Activated CD4-positive, alpha-beta T cell treated with anti-CD3 and anti-CD28 coated beads, Interleukin-2, amount 10 ng/mL, durations not matched to agents 7 days and 5 days (primary cell): Measurements from ENCODE around the gene ATG4C. TPM values are rescaled to one million over a fixed set of nuclear protein-coding genes. Genes with fewer than 3 reads are reported as not detected.
"Not testable (repeated sequence)": the region's sequence is repeated elsewhere in the genome, so short reads cannot be mapped to it uniquely, and the experiment has no call there.

Experiments
- CTCF ChIA-PET: fragments of 350-600 bp; sonication (Branson Sonifier 250); formaldehyde crosslinking; loops from one replicate; lab custom pipeline; 2021; ENCODE audit warnings: antibody characterized with exemption; lab: Charles Lee
- POLR2A ChIA-PET: fragments of 350-600 bp; sonication (Branson Sonifier 250); formaldehyde crosslinking; loops from one replicate; lab custom pipeline; 2021; ENCODE audit warnings: antibody characterized with exemption; lab: Charles Lee
- DNase-seq: peaks from one replicate; pipeline ENCODE4 v3.0.0-alpha.2; 2020
- H3K27ac Mint-ChIP-seq: one replicate; pipeline ENCODE4 v1.8.0; 2021; ENCODE audit warnings: mild to moderate bottlenecking, moderate library complexity, mixed read lengths
- H3K27me3 Mint-ChIP-seq: one replicate; pipeline ENCODE4 v1.8.0; 2021; ENCODE audit warnings: mixed read lengths
- H3K36me3 Mint-ChIP-seq: one replicate; pipeline ENCODE4 v1.8.0; 2021; ENCODE audit warnings: low read depth, mixed read lengths
- H3K4me1 Mint-ChIP-seq: one replicate; pipeline ENCODE4 v1.8.0; 2021; ENCODE audit warnings: mixed read lengths
- H3K4me3 Mint-ChIP-seq: one replicate; pipeline ENCODE4 v1.8.0; 2021; ENCODE audit warnings: mild to moderate bottlenecking, moderate library complexity, mixed read lengths
- H3K9me3 Mint-ChIP-seq: one replicate; pipeline ENCODE4 v1.8.0; 2021; ENCODE audit warnings: mixed read lengths
- total RNA-seq, 2 experiments: library from RNA; stranded (reverse); gene quantifications; one replicate each; pipeline ENCODE4 v1.2.3, GENCODE V29; 2021

Gene ATG4C
- 10 to 100 TPM; 12.1 to 16.4 TPM for total RNA-seq

GRCh38 chr1:62783736-62784508 lies at the start of gene ATG4C:
Gene ATG4C (plus strand): TSS chr1:62784132. CDS start chr1:62803787, 19,655 bp downstream.
- POLR2A ChIA-PET: no interaction called here
- Mint-ChIP-seq H3K4me1 (peaks cover 11% of the 10 kb centered on the region), H3K27me3 (peaks cover 17% of the 10 kb centered on the region), H3K27ac (no peak within 1 kb of the TSS), H3K36me3 (no peaks in the 10 kb centered on the region), H3K9me3 (no peaks in the 10 kb centered on the region), H3K4me3 (no peak within 1 kb of the TSS)
- CTCF ChIA-PET: interaction anchor here (0.6 to 0.8 kb wide), 2 partner anchors 14 to 62 kb away, joined by 3 read pairs; no protein-coding TSS in a partner anchor
- peak; percentile 95 for DNase-seq

GRCh38 chr1:62735491-62736171 lies 48.3 kb upstream of the ATG4C start:
- Mint-ChIP-seq H3K27me3 (peaks cover 2% of the 10 kb centered on the region), H3K4me3 (no peak overlapping the region), H3K27ac (no peak overlapping the region), H3K4me1 (peaks cover under 1% of the 10 kb centered on the region), H3K36me3 (no peaks in the 10 kb centered on the region), H3K9me3 (no peaks in the 10 kb centered on the region)
- POLR2A ChIA-PET: no interaction called here
- CTCF ChIA-PET: interaction anchor here (0.6 to 1.4 kb wide), 2 partner anchors 46 to 346 kb away, joined by 3 to 4 read pairs; no protein-coding TSS in a partner anchor
- no peak for DNase-seq

- POLR2A ChIA-PET, H3K9me3 Mint-ChIP-seq, H3K36me3 Mint-ChIP-seq, H3K4me3 Mint-ChIP-seq, DNase-seq, H3K4me1 Mint-ChIP-seq, H3K27ac Mint-ChIP-seq, CTCF ChIA-PET: not testable (repeated sequence)
- peaks cover 18% of the 10 kb centered on the region for H3K27me3 Mint-ChIP-seq
Observed at GRCh38 chr1:62740701-62741100, 43.2 kb upstream of the ATG4C start.

GRCh38 chr1:62744611-62745577 lies 39.0 kb upstream of the ATG4C start:
- POLR2A ChIA-PET: no interaction called here

GRCh38 chr1:62746086-62746808 lies 37.7 kb upstream of the ATG4C start:
- CTCF ChIA-PET: interaction anchor here (0.8 to 1.2 kb wide), 3 partner anchors 30 to 124 kb away, joined by 3 read pairs; no protein-coding TSS in a partner anchor
- H3K27ac Mint-ChIP-seq: no peak overlapping the region
- POLR2A ChIA-PET: no interaction called here
- peaks cover 25% of the 10 kb centered on the region for H3K27me3 Mint-ChIP-seq
- H3K4me3 Mint-ChIP-seq: no peak overlapping the region
- H3K36me3 Mint-ChIP-seq: no peaks in the 10 kb centered on the region
- H3K4me1 Mint-ChIP-seq: no peaks in the 10 kb centered on the region
- no peaks in the 10 kb centered on the region for H3K9me3 Mint-ChIP-seq
- DNase-seq: no peak

More at GRCh38 chr1:62744611-62745577, 39.0 kb upstream of the ATG4C start:
- Mint-ChIP-seq H3K36me3 (no peaks in the 10 kb centered on the region), H3K4me3 (no peak overlapping the region), H3K27ac (no peak overlapping the region), H3K4me1 (peaks cover 3% of the 10 kb centered on the region), H3K9me3 (no peaks in the 10 kb centered on the region), H3K27me3 (peaks cover 20% of the 10 kb centered on the region)
- DNase-seq: no peak
- CTCF ChIA-PET: interaction anchor here (0.5 kb wide), 1 partner anchor 354 kb away, joined by 5 read pairs; no protein-coding TSS in a partner anchor

- CTCF ChIA-PET: interaction anchor here (0.6 to 1.2 kb wide), 4 partner anchors 30 to 613 kb away, joined by 3 read pairs; no protein-coding TSS in a partner anchor
- Mint-ChIP-seq H3K36me3 (no peaks in the 10 kb centered on the region), H3K4me3 (no peak overlapping the region), H3K4me1 (no peaks in the 10 kb centered on the region), H3K27me3 (peaks cover 22% of the 10 kb centered on the region), H3K9me3 (no peaks in the 10 kb centered on the region), H3K27ac (no peak overlapping the region)
- DNase-seq: no peak
- POLR2A ChIA-PET: no interaction called here
Observed at GRCh38 chr1:62746809-62747138, 37.2 kb upstream of the ATG4C start.

- Mint-ChIP-seq H3K4me3 (no peak overlapping the region), H3K9me3 (no peaks in the 10 kb centered on the region), H3K4me1 (no peaks in the 10 kb centered on the region), H3K27ac (no peak overlapping the region), H3K27me3 (peaks cover 6% of the 10 kb centered on the region), H3K36me3 (no peaks in the 10 kb centered on the region)
- ChIA-PET POLR2A (no interaction called here), CTCF (no interaction called here)
- no peak for DNase-seq
Observed at GRCh38 chr1:62753031-62753965, 30.6 kb upstream of the ATG4C start.

- H3K4me1 Mint-ChIP-seq, H3K9me3 Mint-ChIP-seq, CTCF ChIA-PET, H3K4me3 Mint-ChIP-seq, H3K36me3 Mint-ChIP-seq, DNase-seq, POLR2A ChIA-PET, H3K27me3 Mint-ChIP-seq, H3K27ac Mint-ChIP-seq: not testable (repeated sequence)
Observed at GRCh38 chr1:62754938-62755337, 29.0 kb upstream of the ATG4C start.

GRCh38 chr1:62756255-62756884 lies 27.6 kb upstream of the ATG4C start:
- H3K4me3 Mint-ChIP-seq, H3K9me3 Mint-ChIP-seq, POLR2A ChIA-PET, H3K4me1 Mint-ChIP-seq, DNase-seq, CTCF ChIA-PET, H3K27me3 Mint-ChIP-seq, H3K27ac Mint-ChIP-seq, H3K36me3 Mint-ChIP-seq: not testable (repeated sequence)

- DNase-seq, H3K36me3 Mint-ChIP-seq, H3K9me3 Mint-ChIP-seq, H3K4me1 Mint-ChIP-seq, H3K27me3 Mint-ChIP-seq, POLR2A ChIA-PET, H3K27ac Mint-ChIP-seq, CTCF ChIA-PET, H3K4me3 Mint-ChIP-seq: not testable (repeated sequence)
Observed at GRCh38 chr1:62759232-62759875, 24.6 kb upstream of the ATG4C start.
